GM12878 (cell line): Measurements from ENCODE around the gene SRRM2.

Experiments used
- CBFB ChIP-seq: IDR thresholded peaks from 2 replicates; pipeline ENCODE4 v1.6.1; 2016; ENCODE audit warnings: antibody characterized with exemption, low read depth
- CEBPB ChIP-seq, 2 experiments: fragments of 150-350 bp in 1 of 2; IDR thresholded peaks; 2 replicates each; pipeline ENCODE4 v1.6.1; 2012 to 2014; ENCODE audit warnings: low read depth in 2 of 2, low read length in 2 of 2, borderline replicate concordance in 1 of 2, inconsistent platforms in 1 of 2
- KAT2A ChIP-seq: conservative IDR thresholded peaks from 2 replicates; pipeline ENCODE4 v1.6.1; 2011; ENCODE audit warnings: low read depth, low read length; ENCODE audit not compliant: control insufficient read depth
- LARP7 ChIP-seq: fragments of 450-650 bp; IDR thresholded peaks from 2 replicates; pipeline ENCODE4 v1.6.1; 2017; ENCODE audit warnings: mild to moderate bottlenecking
- TF ChIP-seq, protein P1 (sequence below), 3 experiments: IDR thresholded peaks in 2 of 3; conservative IDR thresholded peaks in 1 of 3; 2 replicates each; pipeline ENCODE4 v1.5.1; 2011; ENCODE audit warnings: low read depth in 3 of 3, low read length in 3 of 3, mild to moderate bottlenecking in 3 of 3, control low read depth in 2 of 3, moderate library complexity in 2 of 3, inconsistent platforms in 1 of 3, mixed read lengths in 1 of 3; ENCODE audit not compliant: control insufficient read depth in 2 of 3, insufficient read depth in 1 of 3; ENCODE audit errors: extremely low read depth in 1 of 3

DNA sequence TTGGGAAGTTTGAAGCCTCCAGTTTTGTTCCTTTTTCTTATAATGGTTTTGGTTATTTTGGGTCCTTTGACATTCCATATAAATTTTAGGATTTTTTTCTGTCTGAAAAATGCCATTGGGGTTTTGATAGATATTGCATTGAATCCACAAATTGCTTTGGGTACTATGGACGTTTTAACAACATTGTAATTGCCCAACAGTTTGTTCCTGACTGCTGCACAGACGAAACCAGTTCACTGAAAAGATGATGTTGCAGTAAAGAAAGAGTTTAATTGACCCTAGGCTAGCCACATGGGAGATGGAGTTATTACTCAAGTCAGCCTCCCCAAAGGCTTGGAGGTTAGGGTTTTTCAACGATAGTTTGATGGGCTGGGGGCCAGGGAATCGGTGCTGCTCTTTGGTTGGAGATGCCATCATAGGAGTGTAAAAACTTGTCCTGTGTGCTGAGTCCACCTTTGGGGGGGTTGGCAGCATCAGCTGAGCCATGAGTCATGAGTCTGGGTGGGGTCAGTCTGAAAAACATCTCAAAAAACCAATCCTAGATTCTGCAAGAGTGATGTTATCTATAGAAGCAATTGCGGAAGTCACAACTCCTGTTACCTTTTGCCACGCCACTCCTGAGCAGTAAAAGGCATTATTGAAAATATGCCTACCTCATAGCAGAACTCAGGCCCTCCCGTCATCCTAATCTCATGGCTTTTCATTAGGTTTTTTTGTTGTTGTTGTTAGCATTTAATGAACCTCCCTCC lies 43.1 kb downstream of the SRRM2 start:
- no peak for TF ChIP-seq CBFB
- no peak for TF ChIP-seq KAT2A
- TF ChIP-seq, protein P1, sequence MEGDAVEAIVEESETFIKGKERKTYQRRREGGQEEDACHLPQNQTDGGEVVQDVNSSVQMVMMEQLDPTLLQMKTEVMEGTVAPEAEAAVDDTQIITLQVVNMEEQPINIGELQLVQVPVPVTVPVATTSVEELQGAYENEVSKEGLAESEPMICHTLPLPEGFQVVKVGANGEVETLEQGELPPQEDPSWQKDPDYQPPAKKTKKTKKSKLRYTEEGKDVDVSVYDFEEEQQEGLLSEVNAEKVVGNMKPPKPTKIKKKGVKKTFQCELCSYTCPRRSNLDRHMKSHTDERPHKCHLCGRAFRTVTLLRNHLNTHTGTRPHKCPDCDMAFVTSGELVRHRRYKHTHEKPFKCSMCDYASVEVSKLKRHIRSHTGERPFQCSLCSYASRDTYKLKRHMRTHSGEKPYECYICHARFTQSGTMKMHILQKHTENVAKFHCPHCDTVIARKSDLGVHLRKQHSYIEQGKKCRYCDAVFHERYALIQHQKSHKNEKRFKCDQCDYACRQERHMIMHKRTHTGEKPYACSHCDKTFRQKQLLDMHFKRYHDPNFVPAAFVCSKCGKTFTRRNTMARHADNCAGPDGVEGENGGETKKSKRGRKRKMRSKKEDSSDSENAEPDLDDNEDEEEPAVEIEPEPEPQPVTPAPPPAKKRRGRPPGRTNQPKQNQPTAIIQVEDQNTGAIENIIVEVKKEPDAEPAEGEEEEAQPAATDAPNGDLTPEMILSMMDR (IDR thresholded peaks at IDR 0.05 in 2 of 3, conservative IDR thresholded peaks at IDR 0.05 in 1 of 3; ENCODE audit: control insufficient read depth in 2 of 3, extremely low read depth in 1 of 3, insufficient read depth in 1 of 3, low read depth in 3 of 3, low read length in 3 of 3): no peak
- TF ChIP-seq CEBPB (IDR thresholded peaks at IDR 0.05; ENCODE audit: borderline replicate concordance in 1 of 2, low read depth in 2 of 2, low read length in 2 of 2): no peak
- no peak for TF ChIP-seq LARP7
